CD4-positive, CD25-positive, alpha-beta regulatory T cell (primary cell): ENCODE results near the gene ZAP70. TPM values are rescaled to one million over a fixed set of nuclear protein-coding genes. Genes with fewer than 3 reads are reported as not detected.
A peak's percentile ranks its signal among the peaks of the same experiment; 100 is the strongest.

Source experiments
- ATAC-seq, 2 donors: fragments of 150-1000 bp; cut with Tn5 transposase; one replicate each; pipeline ENCODE4 v1.10.0; 2021; ENCODE audit warnings: low read depth in 2 of 2, moderate number of reproducible peaks in 2 of 2, moderate library complexity in 1 of 2
- DNase-seq, 3 donors: peaks; one replicate each; pipeline versions ENCODE4 v3.0.0 to v3.0.0-alpha.2; 2012 to 2022; ENCODE audit warnings: mixed read lengths in 1 of 3
- H3K27ac ChIP-seq: one replicate; pipeline ENCODE4 v1.7.0; 2013; ENCODE audit warnings: mild to moderate bottlenecking, low read length; ENCODE audit not compliant: insufficient read depth, poor library complexity, severe bottlenecking
- H3K27me3 ChIP-seq: one replicate; pipeline ENCODE4 v1.7.0; 2013; ENCODE audit warnings: low read length; ENCODE audit not compliant: control insufficient read depth, insufficient read depth
- H3K36me3 ChIP-seq: one replicate; pipeline ENCODE4 v1.7.0; 2013; ENCODE audit warnings: mild to moderate bottlenecking, low read length, moderate library complexity; ENCODE audit not compliant: control insufficient read depth, insufficient read depth
- H3K4me1 ChIP-seq: 2 replicates; pipeline ENCODE4 v1.7.0; 2013; ENCODE audit warnings: mild to moderate bottlenecking, low read length; ENCODE audit not compliant: insufficient read depth, control insufficient read depth, poor library complexity, severe bottlenecking
- H3K4me3 ChIP-seq: one replicate; pipeline ENCODE4 v1.7.0; 2013; ENCODE audit warnings: low read depth, mild to moderate bottlenecking, low read length, moderate library complexity
- H3K9me3 ChIP-seq, 2 experiments: 1 replicate in 1 of 2; 2 replicates in 1 of 2; pipeline ENCODE4 v1.7.0; 2013; ENCODE audit warnings: low read length in 2 of 2, mild to moderate bottlenecking in 1 of 2, moderate library complexity in 1 of 2; ENCODE audit not compliant: control insufficient read depth in 2 of 2
- H3K27ac Mint-ChIP-seq, 3 donors: one replicate each; pipeline ENCODE4 v1.8.0; 2020 to 2022; ENCODE audit warnings: mild to moderate bottlenecking in 3 of 3, mixed read lengths in 3 of 3, moderate library complexity in 2 of 3
- H3K27me3 Mint-ChIP-seq: one replicate; pipeline ENCODE4 v1.8.0; 2022; ENCODE audit warnings: mild to moderate bottlenecking, mixed read lengths
- H3K36me3 Mint-ChIP-seq: one replicate; pipeline ENCODE4 v1.8.0; 2020; ENCODE audit warnings: mixed read lengths
- H3K4me1 Mint-ChIP-seq, 4 donors: one replicate each; pipeline ENCODE4 v1.8.0; 2020 to 2022; ENCODE audit warnings: mixed read lengths in 4 of 4, mild to moderate bottlenecking in 1 of 4
- H3K4me3 Mint-ChIP-seq, 4 donors: one replicate each; pipeline ENCODE4 v1.8.0; 2020 to 2022; ENCODE audit warnings: mild to moderate bottlenecking in 4 of 4, mixed read lengths in 4 of 4, moderate library complexity in 3 of 4
- H3K9me3 Mint-ChIP-seq, 7 donors: one replicate each; pipeline ENCODE4 v1.8.0; 2020 to 2022; ENCODE audit warnings: mixed read lengths in 7 of 7, mild to moderate bottlenecking in 3 of 7, moderate library complexity in 2 of 7
- polyA plus RNA-seq, 4 donors: library from polyadenylated mRNA; unstranded; fragments of 300-500 nt; fragmentation: Illumina TruSeq; gene quantifications; one replicate each; pipeline ENCODE4 v1.2.3, GENCODE V29; 2021
- total RNA-seq: library from RNA; stranded (reverse); gene quantifications from one replicate; pipeline ENCODE4 v1.2.3, GENCODE V29; 2022

The ZAP70 gene
- total and polyA plus RNA-seq, 5 donors from 2014 or later = 104 to 431 (median 133) TPM

- Mint-ChIP-seq H3K27me3 (peaks cover 15% of the 10 kb centered on the region), H3K9me3 (no peaks in the 10 kb centered on the region), H3K4me3 (no peak overlapping the region), H3K4me1 (peaks cover 6 to 25% (median 8%) of the 10 kb centered on the region in 4 donors), H3K36me3 (no peaks in the 10 kb centered on the region), H3K27ac (no peak overlapping the region)
- H3K4me3 ChIP-seq = no peak overlapping the region
- peaks cover 4% of the 10 kb centered on the region for H3K4me1 ChIP-seq
- peak; percentile 23 to 76 (median 57) for DNase-seq
- H3K36me3 ChIP-seq = no peaks in the 10 kb centered on the region
- no peak overlapping the region for H3K27ac ChIP-seq
- H3K9me3 ChIP-seq = no peaks in the 10 kb centered on the region
- no peaks in the 10 kb centered on the region for H3K27me3 ChIP-seq
- peak; percentile 78 to 83 for ATAC-seq
These were observed 13.5 kb upstream of the ZAP70 start for GRCh38 chr2:97699765-97700444.

DNA sequence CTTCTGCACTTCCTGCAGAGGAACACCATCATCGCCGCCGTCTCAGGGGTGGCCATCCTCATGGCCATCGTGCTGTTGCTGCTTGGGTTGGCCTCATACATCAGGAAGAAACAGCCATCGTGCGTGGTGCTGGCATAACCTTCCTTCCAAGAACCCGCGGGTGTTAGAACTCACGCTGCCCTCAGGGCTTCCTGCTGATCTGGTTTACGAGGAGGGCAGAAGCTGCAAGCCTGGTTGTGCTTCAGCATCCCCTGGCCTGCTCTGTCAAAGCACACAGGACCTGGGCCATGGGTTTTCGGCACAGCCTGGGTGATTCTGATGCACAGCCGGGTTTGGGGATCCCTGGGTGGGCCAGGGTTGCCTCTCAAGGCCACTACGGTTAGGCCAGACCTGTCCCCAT lies 12.2 kb upstream of the ZAP70 start:
- DNase-seq = no peak
- H3K4me3 Mint-ChIP-seq = no peak overlapping the region
- no peak for ATAC-seq
- no peaks in the 10 kb centered on the region for H3K36me3 Mint-ChIP-seq
- Histone ChIP-seq H3K9me3 (no peaks in the 10 kb centered on the region), H3K36me3 (no peaks in the 10 kb centered on the region), H3K4me1 (peaks cover 4% of the 10 kb centered on the region), H3K4me3 (no peak overlapping the region), H3K27ac (no peak overlapping the region), H3K27me3 (no peaks in the 10 kb centered on the region)
- H3K4me1 Mint-ChIP-seq = peaks cover 5 to 17% (median 7%) of the 10 kb centered on the region in 4 donors
- H3K27ac Mint-ChIP-seq = no peak overlapping the region
- no peaks in the 10 kb centered on the region for H3K9me3 Mint-ChIP-seq
- H3K27me3 Mint-ChIP-seq = peaks cover 12% of the 10 kb centered on the region

DNA sequence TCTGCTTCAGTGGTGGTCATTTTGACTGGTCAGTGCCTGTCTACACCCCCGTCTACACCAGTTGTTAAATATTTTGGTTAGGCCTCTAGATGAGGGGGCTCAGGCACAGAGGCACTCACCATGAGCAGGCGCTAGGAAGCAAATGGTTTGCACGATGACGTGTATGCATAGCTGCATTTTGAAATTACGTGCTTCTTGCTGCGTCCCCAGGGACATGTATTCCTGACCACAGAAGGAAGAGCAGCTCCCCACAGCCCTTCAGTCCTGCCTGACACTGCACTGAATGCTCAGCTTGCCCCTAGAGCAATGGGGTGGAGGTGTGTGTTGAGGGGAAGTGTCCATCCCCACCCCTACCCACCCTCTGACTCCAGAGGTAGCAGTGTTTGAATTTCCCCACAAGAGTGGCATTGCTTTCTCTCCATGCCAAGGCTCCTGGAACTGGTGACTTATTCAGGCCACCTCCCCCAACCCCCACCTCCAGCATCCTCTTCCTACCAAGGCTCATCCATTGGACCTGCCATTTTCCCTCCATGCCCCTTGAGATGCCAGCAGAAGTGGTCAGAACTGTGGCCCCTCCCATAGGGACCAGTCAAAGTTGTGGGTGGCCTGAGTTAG lies 11.4 kb upstream of the ZAP70 start:
- Histone ChIP-seq H3K4me1 (peaks cover 3% of the 10 kb centered on the region), H3K27ac (no peak overlapping the region), H3K9me3 (no peaks in the 10 kb centered on the region), H3K27me3 (peaks cover 2% of the 10 kb centered on the region), H3K4me3 (no peak overlapping the region), H3K36me3 (no peaks in the 10 kb centered on the region)
- no peak for ATAC-seq
- no peaks in the 10 kb centered on the region for H3K9me3 Mint-ChIP-seq
- no peak overlapping the region for H3K4me3 Mint-ChIP-seq
- H3K36me3 Mint-ChIP-seq = no peaks in the 10 kb centered on the region
- no peak overlapping the region for H3K27ac Mint-ChIP-seq
- H3K27me3 Mint-ChIP-seq = peaks cover 12% of the 10 kb centered on the region
- no peak for DNase-seq
- peaks cover 5 to 14% (median 6%) of the 10 kb centered on the region in 4 donors for H3K4me1 Mint-ChIP-seq

- no peak overlapping the region for H3K27ac ChIP-seq
- ATAC-seq = no peak
- DNase-seq = no peak
- H3K4me3 ChIP-seq = no peak overlapping the region
- H3K4me3 Mint-ChIP-seq = no peak overlapping the region
- H3K9me3 ChIP-seq = no peaks in the 10 kb centered on the region
- peaks cover 6% of the 10 kb centered on the region for H3K27me3 Mint-ChIP-seq
- H3K4me1 Mint-ChIP-seq = peaks cover 0 to 9% (median 3%) of the 10 kb centered on the region in 4 donors
- no peak overlapping the region for H3K27ac Mint-ChIP-seq
- no peaks in the 10 kb centered on the region for H3K9me3 Mint-ChIP-seq
- peaks cover 2% of the 10 kb centered on the region for H3K27me3 ChIP-seq
- no peaks in the 10 kb centered on the region for H3K36me3 ChIP-seq
- H3K4me1 ChIP-seq = no peaks in the 10 kb centered on the region
- H3K36me3 Mint-ChIP-seq = no peaks in the 10 kb centered on the region
These were observed 10.5 kb upstream of the ZAP70 start for GRCh38 chr2:97702731-97703470.

- no peaks in the 10 kb centered on the region for H3K9me3 ChIP-seq
- Mint-ChIP-seq H3K4me1 (peaks cover 0 to 9% (median 2%) of the 10 kb centered on the region in 4 donors), H3K4me3 (no peak overlapping the region), H3K9me3 (no peaks in the 10 kb centered on the region), H3K27me3 (peaks cover 6% of the 10 kb centered on the region), H3K27ac (no peak overlapping the region), H3K36me3 (no peaks in the 10 kb centered on the region)
- no peak overlapping the region for H3K27ac ChIP-seq
- no peaks in the 10 kb centered on the region for H3K4me1 ChIP-seq
- peaks cover 2% of the 10 kb centered on the region for H3K27me3 ChIP-seq
- H3K4me3 ChIP-seq = no peak overlapping the region
- DNase-seq (no peak), ATAC-seq (no peak)
- H3K36me3 ChIP-seq = no peaks in the 10 kb centered on the region
These were observed 9.6 kb upstream of the ZAP70 start for GRCh38 chr2:97703741-97704140.

GRCh38 chr2:97704989-97705388 lies 8.4 kb upstream of the ZAP70 start:
- Mint-ChIP-seq H3K4me3 (no peak overlapping the region), H3K27ac (no peak overlapping the region), H3K27me3 (peaks cover 4% of the 10 kb centered on the region), H3K36me3 (no peaks in the 10 kb centered on the region), H3K9me3 (no peaks in the 10 kb centered on the region), H3K4me1 (peaks cover 3 to 9% (median 5%) of the 10 kb centered on the region in 4 donors)
- Histone ChIP-seq H3K36me3 (no peaks in the 10 kb centered on the region), H3K27ac (no peak overlapping the region), H3K4me1 (peaks cover 4% of the 10 kb centered on the region), H3K27me3 (peaks cover 2% of the 10 kb centered on the region), H3K4me3 (no peak overlapping the region), H3K9me3 (no peaks in the 10 kb centered on the region)
- no peak for ATAC-seq
- no peak for DNase-seq

GRCh38 chr2:97706112-97706511 lies 7.3 kb upstream of the ZAP70 start:
- no peak overlapping the region for H3K27ac ChIP-seq
- no peaks in the 10 kb centered on the region for H3K36me3 Mint-ChIP-seq
- H3K27me3 ChIP-seq = peaks cover 2% of the 10 kb centered on the region
- no peaks in the 10 kb centered on the region for H3K27me3 Mint-ChIP-seq
- peaks cover 11% of the 10 kb centered on the region for H3K4me1 ChIP-seq
- H3K4me1 Mint-ChIP-seq = peaks cover 2 to 15% (median 8%) of the 10 kb centered on the region in 4 donors
- H3K4me3 Mint-ChIP-seq = no peak overlapping the region
- H3K27ac Mint-ChIP-seq = no peak overlapping the region
- DNase-seq (no peak), ATAC-seq (no peak)
- no peak overlapping the region for H3K4me3 ChIP-seq
- no peaks in the 10 kb centered on the region for H3K9me3 ChIP-seq
- H3K9me3 Mint-ChIP-seq = no peaks in the 10 kb centered on the region
- no peaks in the 10 kb centered on the region for H3K36me3 ChIP-seq
